Epithelial cell of proximal tubule (primary cell): ENCODE data around the gene ANKHD1. TPM values are rescaled to one million over a fixed set of nuclear protein-coding genes. Genes with fewer than 3 reads are reported as not detected.

Source experiments
- DNase-seq: peaks from one replicate; pipeline ENCODE4 v3.0.0-alpha.2; 2011; ENCODE audit warnings: low read depth
- H3K4me3 ChIP-seq: 2 replicates; pipeline ENCODE4 v1.5.1; 2011; ENCODE audit warnings: low read depth, mild to moderate bottlenecking, low read length
- CTCF ChIP-seq: conservative IDR thresholded peaks from 2 replicates; pipeline ENCODE4 v1.5.1; 2012; ENCODE audit warnings: low read depth, mild to moderate bottlenecking, low read length
- total RNA-seq: library from RNA; depleted of rRNA; stranded (reverse); fragments of >200 nt; gene quantifications from 2 replicates; pipeline ENCODE4 v1.2.3, GENCODE V29; 2015

The ANKHD1 gene
- total RNA-seq, 1 donor from 2014 or later = 32.6 TPM

GRCh38 chr5:140381351-140381750 is 20.3 kb upstream of the ANKHD1 start:
- DNase-seq = no peak
- no peak for TF ChIP-seq CTCF
- H3K4me3 ChIP-seq = no peak overlapping the region

- no peak for DNase-seq
- H3K4me3 ChIP-seq = no peak overlapping the region
- no peak for TF ChIP-seq CTCF
Observed at GRCh38 chr5:140381972-140382371, 19.7 kb upstream of the ANKHD1 start.

DNA sequence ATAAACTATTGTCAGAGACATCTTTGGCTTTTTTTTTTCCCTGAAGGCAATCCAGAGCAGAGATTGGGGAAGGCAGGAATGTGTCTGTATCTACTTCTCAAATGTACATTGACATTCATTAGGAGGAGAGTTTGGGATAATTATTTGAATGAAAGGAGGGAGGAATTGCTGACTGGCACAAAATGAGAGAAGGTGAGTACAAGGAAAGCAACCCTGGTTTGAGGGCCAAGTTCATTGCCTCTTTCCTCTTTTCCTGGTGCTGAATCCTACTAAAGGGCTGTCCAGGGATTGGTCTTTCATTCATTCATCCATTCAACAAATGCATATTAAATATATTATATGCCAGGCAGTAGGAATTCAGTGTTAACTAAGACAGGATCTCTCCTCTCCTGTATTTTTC is 18.8 kb upstream of the ANKHD1 start:
- TF ChIP-seq CTCF = no peak
- DNase-seq = no peak
- no peak overlapping the region for H3K4me3 ChIP-seq

DNA sequence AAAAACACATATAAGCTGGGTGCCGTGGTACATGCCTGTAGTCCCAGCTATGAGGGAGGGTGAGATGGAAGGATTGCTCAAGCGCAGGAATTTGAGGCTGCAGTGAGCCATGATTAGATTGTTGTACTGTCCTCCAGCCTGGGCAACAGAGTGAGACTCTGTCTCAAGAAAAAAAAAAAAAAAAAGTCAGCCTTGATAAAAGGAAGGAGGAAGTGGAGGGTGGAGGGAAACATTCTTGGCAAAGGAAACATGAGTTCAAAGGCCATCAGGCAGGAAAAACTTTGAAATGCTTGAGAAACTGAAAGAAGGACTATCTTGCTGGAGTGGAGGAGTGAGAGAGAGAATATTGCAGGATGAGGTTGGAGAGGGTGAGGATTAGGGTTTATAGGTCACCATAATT is 18.3 kb upstream of the ANKHD1 start:
- no peak for DNase-seq
- no peak for TF ChIP-seq CTCF

GRCh38 chr5:140388052-140388451 is 13.6 kb upstream of the ANKHD1 start:
- no peak overlapping the region for H3K4me3 ChIP-seq
- no peak for DNase-seq

More for the DNA sequence above, 18.3 kb upstream of the ANKHD1 start:
- H3K4me3 ChIP-seq = no peak overlapping the region

DNA sequence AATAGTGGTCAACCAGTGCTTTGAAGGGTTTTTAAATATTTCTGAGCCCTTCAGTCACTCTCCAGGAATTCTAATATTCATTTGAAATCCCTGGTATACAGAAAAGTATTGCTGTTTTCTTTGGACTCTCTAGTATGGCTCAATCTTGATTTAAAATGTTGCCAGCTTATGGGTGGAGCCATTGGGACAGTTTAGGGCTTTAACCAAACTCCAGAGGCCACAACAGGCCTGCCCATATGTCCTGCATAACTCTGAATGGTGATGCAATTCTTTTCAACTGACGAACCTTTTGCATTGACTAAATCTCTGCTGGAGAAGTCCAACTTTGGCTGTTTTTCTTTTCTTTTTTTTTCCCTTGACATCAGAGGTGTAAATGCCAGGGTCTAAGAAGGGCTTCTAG is 10.3 kb upstream of the ANKHD1 start:
- DNase-seq = no peak
- H3K4me3 ChIP-seq = no peak overlapping the region
- no peak for TF ChIP-seq CTCF

More at GRCh38 chr5:140388052-140388451, 13.6 kb upstream of the ANKHD1 start:
- TF ChIP-seq CTCF = no peak

GRCh38 chr5:140391732-140392131 is 9.9 kb upstream of the ANKHD1 start:
- H3K4me3 ChIP-seq = no peak overlapping the region
- no peak for DNase-seq
- TF ChIP-seq CTCF = no peak
